Chondrocyte (in vitro differentiated cells): ENCODE results near the gene RNF39. TPM values are rescaled to one million over a fixed set of nuclear protein-coding genes. Genes with fewer than 3 reads are reported as not detected.

Experiments
- DNase-seq: peaks from one replicate; pipeline ENCODE4 v3.0.0; 2021; ENCODE audit warnings: mixed read lengths, low spot score
- H3K27ac Mint-ChIP-seq: one replicate; pipeline ENCODE4 v1.8.0; 2021; ENCODE audit warnings: mild to moderate bottlenecking, moderate library complexity, mixed read lengths; ENCODE audit not compliant: unreplicated experiment
- H3K27me3 Mint-ChIP-seq: 2 replicates; pipeline ENCODE4 v1.8.0; 2021; ENCODE audit warnings: low read depth, mixed read lengths
- H3K36me3 Mint-ChIP-seq: 2 replicates; pipeline ENCODE4 v1.8.0; 2021; ENCODE audit warnings: low read depth, mixed read lengths
- H3K4me1 Mint-ChIP-seq: 2 replicates; pipeline ENCODE4 v1.8.0; 2021; ENCODE audit warnings: low read depth, mild to moderate bottlenecking, mixed read lengths
- H3K4me3 Mint-ChIP-seq: one replicate; pipeline ENCODE4 v1.8.0; 2021; ENCODE audit warnings: mild to moderate bottlenecking, moderate library complexity, mixed read lengths; ENCODE audit not compliant: unreplicated experiment
- H3K9me3 Mint-ChIP-seq: 2 replicates; pipeline ENCODE4 v1.8.0; 2021; ENCODE audit warnings: low read depth, mixed read lengths
- CTCF ChIP-seq: fragments of 200-600 bp; sonication (generic); IDR thresholded peaks from 2 replicates; pipeline ENCODE4 v1.5.0; 2021; ENCODE audit warnings: antibody characterized with exemption, mild to moderate bottlenecking, moderate library complexity
- total RNA-seq: library from RNA; stranded (reverse); gene quantifications from 3 replicates; pipeline ENCODE4 v1.2.1, GENCODE V29; 2021

The RNF39 gene
- total RNA-seq, 1 donor from 2014 or later, result not detected

- no peak for TF ChIP-seq CTCF
- no peaks in the 10 kb centered on the region for H3K9me3 Mint-ChIP-seq
- H3K36me3 Mint-ChIP-seq, result peaks cover 2% of the 10 kb centered on the region
- peaks cover 28% of the 10 kb centered on the region for H3K4me1 Mint-ChIP-seq
- peak overlapping the region; percentile 74 for H3K4me3 Mint-ChIP-seq
- H3K27me3 Mint-ChIP-seq, result peaks cover 44% of the 10 kb centered on the region
- no peak overlapping the region for H3K27ac Mint-ChIP-seq
- DNase-seq, result no peak
Observed at GRCh38 chr6:30100585-30101443, 25.2 kb upstream of the RNF39 start.

GRCh38 chr6:30100154-30100553 is 24.6 kb upstream of the RNF39 start:
- H3K27me3 Mint-ChIP-seq, result peaks cover 49% of the 10 kb centered on the region
- no peaks in the 10 kb centered on the region for H3K9me3 Mint-ChIP-seq
- H3K27ac Mint-ChIP-seq, result no peak overlapping the region
- H3K4me3 Mint-ChIP-seq, result peak overlapping the region; percentile 31
- no peak for TF ChIP-seq CTCF
- peaks cover 2% of the 10 kb centered on the region for H3K36me3 Mint-ChIP-seq
- peaks cover 28% of the 10 kb centered on the region for H3K4me1 Mint-ChIP-seq
- DNase-seq, result no peak

GRCh38 chr6:30097902-30098768 is 22.6 kb upstream of the RNF39 start:
- H3K27me3 Mint-ChIP-seq, result peaks cover 59% of the 10 kb centered on the region
- no peak overlapping the region for H3K27ac Mint-ChIP-seq
- no peak overlapping the region for H3K4me3 Mint-ChIP-seq
- no peak for DNase-seq
- H3K9me3 Mint-ChIP-seq, result no peaks in the 10 kb centered on the region
- peaks cover 22% of the 10 kb centered on the region for H3K4me1 Mint-ChIP-seq
- no peak for TF ChIP-seq CTCF
- peaks cover 2% of the 10 kb centered on the region for H3K36me3 Mint-ChIP-seq

DNA sequence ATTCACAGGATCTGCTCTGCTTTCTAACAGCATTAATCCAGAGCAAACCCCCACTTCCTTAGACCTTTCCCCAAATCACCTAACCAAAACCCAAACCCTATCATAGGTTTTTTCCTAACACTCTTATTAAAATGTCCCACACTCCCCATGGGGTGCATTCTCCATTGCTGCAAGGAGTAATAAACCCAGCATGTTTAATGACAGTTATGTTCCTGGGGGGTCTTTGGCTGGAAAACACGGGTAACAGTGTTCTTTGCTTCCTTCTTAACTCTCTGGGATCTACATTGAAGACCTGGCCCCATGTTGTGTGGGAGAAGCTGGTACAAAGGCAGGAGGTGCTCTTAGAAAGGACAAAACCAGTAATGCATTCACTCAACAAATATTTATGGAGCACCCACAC is 21.3 kb upstream of the RNF39 start:
- DNase-seq, result no peak
- Mint-ChIP-seq H3K36me3 (peaks cover 2% of the 10 kb centered on the region), H3K27me3 (peaks cover 68% of the 10 kb centered on the region), H3K9me3 (no peaks in the 10 kb centered on the region), H3K27ac (no peak overlapping the region), H3K4me1 (peaks cover 18% of the 10 kb centered on the region), H3K4me3 (no peak overlapping the region)
- TF ChIP-seq CTCF, result no peak

- Mint-ChIP-seq H3K4me1 (peaks cover 15% of the 10 kb centered on the region), H3K27me3 (peaks cover 65% of the 10 kb centered on the region), H3K9me3 (no peaks in the 10 kb centered on the region), H3K27ac (no peak overlapping the region), H3K4me3 (no peak overlapping the region), H3K36me3 (no peaks in the 10 kb centered on the region)
- no peak for TF ChIP-seq CTCF
- DNase-seq, result no peak
Observed at GRCh38 chr6:30093951-30094661, 18.5 kb upstream of the RNF39 start.
